Stimulated activated CD4-positive, alpha-beta T cell treated with anti-CD3 and anti-CD28 coated beads, Interleukin-2, amount 100 ng/mL, for 4 hours (primary cell): ENCODE results near the gene PAPLN.

Experiments used
- DNase-seq: peaks from one replicate; pipeline ENCODE4 v3.0.0-alpha.2; 2020; ENCODE audit warnings: low read depth

PAPLN gene

DNA sequence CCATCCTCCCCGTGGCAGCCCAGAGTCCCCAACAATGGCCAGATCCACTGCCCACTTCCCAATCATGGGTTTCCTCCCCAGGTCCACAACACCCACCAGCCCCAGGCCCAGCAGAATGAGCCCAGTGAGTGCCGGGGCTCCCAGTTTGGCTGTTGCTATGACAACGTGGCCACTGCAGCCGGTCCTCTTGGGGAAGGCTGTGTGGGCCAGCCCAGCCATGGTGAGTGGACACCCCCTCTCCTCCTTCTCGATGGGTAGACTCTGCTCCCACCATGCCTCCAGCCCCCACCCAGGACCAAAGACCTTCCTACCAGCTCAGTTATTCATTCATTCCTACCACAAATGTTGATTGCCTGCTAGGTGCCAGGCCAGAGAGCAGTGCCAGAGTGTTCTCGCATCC lies 23.8 kb downstream of the PAPLN start:
- DNase-seq: no peak

DNA sequence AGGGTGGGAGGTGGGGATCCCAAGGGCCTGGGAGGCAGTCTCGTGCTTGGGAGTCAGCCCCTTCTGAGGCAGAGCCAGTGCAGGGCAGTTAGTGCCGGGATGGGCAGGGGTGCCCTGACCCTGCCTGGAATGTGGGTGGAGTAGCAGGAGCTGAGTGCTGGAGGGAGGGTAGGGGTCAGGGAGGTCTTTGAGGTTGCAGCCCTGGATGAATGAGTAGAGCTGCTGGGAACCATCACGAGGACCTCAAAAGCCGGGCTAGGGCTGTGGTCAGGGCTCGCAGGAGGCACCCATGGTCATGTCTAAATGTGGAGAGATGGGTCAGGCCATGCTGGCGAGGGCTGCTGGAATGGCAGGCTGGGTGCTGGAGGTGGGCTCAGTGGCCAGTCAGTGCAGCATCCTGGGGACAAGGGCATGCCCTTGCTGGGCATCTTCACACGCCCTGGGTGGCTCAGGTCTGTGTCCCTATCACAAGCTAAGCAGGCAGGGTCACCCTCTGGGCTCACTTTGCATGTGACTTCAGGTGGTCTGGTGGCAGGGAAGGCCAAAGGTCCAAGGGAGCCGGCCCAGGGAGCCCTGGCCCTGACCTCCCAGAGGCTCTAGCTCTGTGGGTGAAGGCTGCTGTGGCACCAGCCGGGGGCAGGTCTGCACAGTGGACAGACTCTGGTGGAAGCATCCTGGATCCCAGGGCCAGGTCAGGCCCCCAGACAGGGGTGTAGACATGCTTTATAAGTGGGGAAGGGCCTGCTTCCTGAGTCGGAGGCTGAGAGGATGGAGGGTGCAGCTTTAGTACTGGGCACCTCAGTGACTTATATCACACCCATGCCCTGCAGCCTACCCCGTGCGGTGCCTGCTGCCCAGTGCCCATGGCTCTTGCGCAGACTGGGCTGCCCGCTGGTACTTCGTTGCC lies 24.5 kb downstream of the PAPLN start:
- DNase-seq: no peak

DNA sequence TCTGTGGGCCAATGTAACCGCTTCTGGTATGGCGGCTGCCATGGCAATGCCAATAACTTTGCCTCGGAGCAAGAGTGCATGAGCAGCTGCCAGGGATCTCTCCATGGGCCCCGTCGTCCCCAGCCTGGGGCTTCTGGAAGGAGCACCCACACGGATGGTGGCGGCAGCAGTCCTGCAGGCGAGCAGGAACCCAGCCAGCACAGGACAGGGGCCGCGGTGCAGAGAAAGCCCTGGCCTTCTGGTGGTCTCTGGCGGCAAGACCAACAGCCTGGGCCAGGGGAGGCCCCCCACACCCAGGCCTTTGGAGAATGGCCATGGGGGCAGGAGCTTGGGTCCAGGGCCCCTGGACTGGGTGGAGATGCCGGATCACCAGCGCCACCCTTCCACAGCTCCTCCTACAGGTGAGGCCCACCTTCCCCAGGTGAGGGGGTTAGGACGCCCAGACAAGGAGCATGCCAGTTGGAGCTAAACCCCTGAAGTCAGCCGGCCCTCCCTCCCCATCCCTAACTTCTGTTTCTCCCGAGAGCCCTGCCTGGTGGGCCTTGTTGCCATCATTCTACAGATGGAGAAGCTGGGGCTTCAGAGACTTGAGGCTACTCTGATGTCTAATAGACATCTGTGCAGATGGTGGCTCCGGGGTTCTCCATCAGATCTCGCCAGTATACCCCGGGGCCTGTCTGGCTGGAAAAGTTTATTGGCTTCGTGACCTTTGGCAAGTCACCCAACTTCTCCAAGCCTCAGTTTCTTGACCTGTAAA lies 25.3 kb downstream of the PAPLN start:
- no peak for DNase-seq

DNA sequence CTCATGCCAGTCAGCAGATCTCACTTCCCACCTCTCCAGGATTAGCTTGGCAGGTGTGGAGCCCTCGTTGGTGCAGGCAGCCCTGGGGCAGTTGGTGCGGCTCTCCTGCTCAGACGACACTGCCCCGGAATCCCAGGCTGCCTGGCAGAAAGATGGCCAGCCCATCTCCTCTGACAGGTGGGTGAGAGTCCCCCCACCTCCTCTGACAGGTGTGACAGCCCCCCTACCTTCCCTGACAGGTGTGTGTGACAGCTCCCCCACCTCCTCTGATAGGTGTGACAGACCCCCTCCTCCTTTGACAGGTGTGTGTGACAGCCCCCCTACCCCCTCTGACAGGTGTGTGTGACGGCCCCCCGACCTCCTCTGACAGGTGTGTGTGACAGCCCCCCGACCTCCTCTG lies 26.3 kb downstream of the PAPLN start:
- no peak for DNase-seq

DNA sequence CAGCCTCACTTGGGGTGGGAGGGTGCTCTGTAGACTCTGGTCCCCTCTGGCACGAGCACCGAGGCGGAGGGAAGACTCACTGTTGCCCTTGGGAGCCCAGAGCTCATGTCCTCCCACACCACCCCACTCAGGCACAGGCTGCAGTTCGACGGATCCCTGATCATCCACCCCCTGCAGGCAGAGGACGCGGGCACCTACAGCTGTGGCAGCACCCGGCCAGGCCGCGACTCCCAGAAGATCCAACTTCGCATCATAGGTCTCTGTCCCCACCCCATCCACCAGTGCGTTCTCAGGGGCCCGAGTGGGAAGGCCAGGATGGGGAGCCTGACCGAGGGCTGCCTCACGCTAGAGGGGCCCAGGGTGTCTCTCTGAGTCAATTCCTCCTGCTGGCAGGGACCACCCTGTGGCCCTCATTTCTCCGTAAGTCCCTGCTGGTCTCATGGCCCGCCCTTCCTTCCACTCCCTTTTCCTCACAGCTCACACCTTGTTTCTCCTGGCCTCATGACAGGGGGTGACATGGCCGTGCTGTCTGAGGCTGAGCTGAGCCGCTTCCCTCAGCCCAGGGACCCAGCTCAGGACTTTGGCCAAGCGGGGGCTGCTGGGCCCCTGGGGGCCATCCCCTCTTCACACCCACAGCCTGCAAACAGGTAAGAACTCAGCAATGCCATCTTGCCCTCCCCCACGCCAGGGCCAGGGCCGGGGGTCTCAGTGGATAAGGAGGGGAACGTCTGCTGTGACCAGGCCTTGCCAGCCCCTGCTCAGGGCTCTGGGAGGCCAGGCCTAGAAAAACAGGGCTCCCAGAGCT lies 27.0 kb downstream of the PAPLN start:
- no peak for DNase-seq

DNA sequence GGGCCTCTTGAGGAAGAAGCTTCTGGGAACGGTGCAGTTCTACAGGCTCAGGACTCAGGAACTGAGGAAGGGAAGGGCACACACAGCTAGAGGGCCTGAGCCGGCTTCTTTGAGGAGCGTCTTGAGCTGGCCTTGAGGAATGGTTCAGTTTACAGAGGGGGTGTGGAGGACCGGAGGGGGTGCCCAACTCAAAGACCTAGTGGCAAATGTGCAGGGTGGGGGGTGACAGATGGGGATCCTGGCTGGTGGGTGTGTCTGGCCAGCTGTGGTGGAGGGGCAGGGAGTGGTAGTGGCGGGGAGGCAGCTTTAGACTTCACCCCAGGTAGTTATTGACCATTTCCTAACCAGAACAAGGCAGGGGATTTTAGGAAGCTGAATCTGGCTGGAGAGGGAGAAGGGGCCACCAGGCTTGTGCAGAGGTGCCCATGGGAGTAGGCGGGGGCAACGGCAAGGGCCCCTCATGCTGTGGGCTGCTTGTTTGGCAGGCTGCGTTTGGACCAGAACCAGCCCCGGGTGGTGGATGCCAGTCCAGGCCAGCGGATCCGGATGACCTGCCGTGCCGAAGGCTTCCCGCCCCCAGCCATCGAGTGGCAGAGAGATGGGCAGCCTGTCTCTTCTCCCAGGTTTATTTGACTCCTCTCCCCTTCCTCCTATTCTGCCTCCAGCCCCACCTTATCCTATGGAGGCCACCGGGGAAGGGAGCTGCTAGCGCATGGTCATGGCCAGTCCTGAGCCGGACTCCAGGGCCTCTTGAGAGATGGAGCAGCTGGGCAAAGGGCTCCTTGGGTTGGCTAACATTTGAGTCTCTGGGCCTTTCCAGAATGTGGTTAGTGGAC lies 27.8 kb downstream of the PAPLN start:
- DNase-seq: no peak

DNA sequence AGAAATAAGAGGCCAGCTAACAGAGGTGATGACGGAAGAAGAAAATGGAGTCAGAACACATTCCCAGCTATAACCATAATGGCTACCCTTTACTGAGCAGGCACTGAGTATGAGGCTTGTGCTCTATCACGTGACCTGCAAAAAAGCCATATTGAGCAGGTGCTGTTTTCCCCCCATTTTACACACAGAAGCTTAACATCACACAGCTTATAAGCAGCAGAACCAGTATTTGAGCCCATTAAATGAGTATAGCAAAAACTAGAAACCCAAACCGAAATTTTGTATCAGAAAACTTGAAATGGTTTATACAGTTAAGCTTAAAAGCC lies 28.4 kb downstream of the PAPLN start:
- no peak for DNase-seq

DNA sequence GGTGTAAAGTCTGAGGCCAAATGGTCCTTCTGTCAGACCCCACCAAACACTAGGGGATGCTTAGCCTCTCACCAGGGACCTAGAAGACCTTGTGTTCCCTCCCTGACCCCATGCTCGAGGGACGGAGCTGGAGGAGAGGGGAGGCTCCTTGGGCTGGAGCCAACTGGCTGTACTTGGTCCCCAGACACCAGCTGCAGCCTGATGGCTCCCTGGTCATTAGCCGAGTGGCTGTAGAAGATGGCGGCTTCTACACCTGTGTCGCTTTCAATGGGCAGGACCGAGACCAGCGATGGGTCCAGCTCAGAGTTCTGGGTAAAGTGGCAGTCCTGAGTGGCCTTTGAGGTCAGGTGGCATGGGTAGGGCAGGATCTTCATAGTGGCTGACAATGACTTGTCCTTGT lies 29.0 kb downstream of the PAPLN start:
- DNase-seq: no peak

DNA sequence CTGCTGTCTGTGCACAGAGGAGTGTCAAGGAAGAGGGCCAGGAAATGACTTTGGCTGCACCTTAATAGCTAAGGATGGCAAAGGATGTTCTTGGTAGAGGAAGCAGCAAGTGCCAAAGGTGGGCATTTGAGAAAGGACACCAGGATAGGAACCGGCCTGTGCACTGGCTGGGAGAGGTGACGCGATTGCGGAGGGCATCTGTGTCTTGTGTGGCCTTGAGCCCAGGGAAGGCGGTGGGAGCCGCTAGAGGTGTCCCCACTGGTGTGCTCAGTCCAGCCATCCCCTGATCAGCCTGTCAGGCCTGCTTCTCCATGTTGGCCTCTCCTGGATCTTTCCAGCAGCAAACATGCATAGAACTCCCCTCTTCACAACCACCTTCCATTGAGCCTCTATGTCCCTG lies 30.2 kb downstream of the PAPLN start:
- DNase-seq: no peak

DNA sequence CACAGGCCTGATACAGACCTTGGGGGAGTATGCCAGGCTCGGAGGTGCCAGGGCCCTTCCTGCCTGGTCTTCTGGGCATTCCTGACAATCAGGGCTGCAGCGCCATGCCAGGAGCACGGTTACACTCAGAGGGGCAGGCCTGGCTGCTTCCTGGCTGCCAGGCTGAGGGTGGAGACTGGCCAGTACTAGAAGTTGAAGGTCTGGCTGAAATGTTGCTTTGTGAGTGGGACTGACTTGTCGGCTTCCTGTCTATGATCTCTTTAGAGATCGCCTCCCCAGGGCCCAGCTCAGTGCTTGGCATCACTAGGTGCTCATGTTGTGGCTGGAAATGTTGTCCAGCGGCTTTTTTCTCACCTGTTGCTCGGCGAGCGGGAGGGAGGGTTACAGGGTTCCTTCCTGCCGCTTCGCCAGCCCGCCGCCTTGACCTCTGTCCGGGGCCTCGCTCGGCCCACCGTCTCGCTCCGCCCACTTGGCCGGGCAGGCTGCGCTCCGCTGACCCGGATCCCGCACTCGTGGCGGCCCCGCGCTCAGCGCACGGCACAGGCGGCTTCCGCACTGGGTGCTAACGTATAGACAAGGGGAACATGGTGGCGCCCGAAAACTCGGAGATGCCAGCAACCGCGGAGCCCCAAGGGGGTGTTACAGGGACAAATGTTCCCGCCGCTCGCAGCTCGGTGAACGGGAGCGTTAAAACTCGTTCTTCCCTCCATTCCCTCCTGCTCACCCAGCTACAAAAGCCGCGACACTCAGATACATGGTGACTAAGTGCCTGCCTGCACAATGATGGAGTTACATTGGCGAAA lies 32.6 kb downstream of the PAPLN start:
- no peak for DNase-seq

DNA sequence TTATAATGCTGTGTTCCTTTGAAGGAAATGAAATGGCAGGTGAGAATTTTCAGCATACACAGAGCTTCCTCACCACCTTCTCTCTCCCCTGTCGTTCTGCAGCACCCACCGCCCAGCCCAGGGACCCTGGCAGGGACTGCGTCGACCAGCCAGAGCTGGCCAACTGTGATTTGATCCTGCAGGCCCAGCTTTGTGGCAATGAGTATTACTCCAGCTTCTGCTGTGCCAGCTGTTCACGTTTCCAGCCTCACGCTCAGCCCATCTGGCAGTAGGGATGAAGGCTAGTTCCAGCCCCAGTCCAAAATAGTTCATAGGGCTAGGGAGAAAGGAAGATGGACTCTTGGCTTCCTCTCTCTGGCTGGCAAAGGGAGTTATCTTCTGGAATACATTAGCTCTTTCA lies 35.1 kb downstream of the PAPLN start:
- DNase-seq: no peak

DNA sequence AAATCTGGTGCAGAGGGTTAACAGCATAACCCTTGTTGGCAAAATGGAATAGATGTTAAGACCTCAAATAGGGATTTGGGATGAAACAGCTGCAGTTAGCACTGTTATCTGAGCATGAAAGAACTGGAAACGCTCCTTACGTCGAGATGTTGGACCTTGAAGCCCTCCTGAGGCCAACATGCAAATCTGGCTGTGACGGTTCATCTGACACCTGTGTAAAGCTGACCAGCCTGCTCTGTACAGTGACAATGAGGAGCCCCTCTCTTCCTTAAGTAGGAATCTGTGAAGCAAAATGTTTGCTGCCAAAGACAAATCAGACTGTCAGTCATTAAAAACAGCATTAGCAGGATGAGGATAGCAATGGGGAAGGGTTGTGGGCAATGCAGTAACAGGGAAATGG lies 36.5 kb downstream of the PAPLN start:
- DNase-seq: no peak

DNA sequence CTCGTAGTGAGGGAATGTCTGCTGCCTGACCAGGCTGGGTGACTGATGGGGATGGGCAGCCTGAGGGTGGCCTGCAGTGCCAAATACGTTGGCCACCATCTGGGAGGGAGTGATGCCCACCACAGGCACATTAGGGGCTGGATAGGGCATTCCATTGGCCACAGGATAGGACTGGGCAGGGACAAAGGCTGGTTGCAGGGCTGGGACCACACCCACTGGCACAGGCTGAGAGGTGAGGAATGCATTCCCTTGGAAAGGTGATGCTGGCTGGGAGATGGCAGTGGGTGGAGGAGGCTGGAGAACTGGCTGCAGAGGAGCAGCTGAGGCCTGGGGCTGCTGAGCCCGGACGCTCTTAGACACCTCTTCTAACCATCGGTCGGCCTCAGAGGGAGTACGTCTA lies 39.5 kb downstream of the PAPLN start:
- no peak for DNase-seq

DNA sequence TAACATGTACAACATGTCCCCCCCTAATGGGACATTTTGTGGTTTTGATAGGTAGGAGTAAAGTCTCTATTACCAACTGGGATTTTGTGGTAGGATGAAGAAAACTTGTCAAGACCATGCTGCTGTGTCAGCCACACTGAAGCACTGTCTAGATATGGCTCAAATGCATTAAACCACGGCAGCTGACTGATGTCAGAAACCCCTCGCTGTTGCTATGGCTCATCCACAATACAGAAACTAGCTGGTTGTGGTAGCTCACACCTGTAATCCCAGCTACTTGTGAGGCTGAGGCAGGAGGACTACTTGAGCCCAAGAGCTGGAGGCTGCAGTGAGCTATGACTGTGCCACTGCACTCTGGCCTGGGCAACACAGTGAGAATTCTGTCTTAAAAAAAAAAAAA lies 40.1 kb downstream of the PAPLN start:
- DNase-seq: no peak

DNA sequence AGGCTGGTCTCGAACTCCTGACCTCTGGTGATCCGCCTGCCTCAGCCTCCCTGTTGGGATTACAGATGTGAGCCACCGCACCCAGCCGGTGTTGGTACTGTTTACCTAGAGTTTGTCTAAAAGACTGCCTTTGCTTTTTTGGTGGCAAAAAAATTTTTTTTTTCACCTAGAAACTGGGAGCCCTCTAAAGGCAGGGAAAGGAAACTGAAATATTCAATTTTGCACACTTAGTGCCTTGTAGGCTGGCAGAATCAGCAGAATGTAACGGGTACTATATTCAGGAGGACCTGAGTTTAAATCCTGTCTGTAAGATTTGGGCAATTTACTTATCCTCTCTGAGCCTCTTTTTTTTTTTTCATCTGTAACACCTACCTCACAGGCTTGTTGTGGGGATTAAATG lies 43.6 kb downstream of the PAPLN start:
- DNase-seq: no peak

DNA sequence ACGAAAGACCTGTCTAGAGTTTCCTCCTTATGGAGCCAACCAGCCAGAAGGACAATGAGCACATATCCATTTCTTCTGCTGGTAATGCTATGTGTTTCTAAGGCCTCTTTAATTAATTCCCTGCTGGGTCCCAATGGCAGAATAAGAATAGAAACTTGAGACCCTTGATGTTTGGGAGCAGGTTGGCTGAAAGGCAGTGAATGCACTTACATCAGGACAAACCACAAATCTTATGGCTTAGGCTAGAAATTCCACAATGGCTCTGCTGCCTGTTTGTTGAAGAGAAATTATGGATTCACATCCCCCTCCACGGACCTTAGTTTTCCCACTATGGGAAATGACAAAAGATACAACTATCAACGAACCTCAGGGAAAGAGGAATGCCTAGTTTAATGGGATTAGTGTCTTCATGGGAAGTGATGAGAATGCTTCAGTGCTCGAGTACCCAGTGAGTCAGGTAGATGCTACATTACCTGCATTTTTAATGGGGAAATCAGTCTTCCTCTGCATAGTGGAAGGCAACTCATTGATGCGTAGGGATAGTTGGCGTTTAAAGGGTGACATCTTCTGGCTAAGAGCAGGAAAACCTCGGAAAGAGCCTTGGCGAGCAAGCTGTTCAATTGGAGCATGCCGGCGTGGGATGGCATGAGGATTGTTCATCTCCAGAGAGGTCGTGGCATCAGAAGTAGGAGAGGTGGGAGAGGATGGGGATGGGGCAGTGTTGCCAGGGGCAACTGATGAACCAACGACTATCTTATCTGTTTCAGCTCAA lies 46.5 kb downstream of the PAPLN start:
- DNase-seq: no peak

DNA sequence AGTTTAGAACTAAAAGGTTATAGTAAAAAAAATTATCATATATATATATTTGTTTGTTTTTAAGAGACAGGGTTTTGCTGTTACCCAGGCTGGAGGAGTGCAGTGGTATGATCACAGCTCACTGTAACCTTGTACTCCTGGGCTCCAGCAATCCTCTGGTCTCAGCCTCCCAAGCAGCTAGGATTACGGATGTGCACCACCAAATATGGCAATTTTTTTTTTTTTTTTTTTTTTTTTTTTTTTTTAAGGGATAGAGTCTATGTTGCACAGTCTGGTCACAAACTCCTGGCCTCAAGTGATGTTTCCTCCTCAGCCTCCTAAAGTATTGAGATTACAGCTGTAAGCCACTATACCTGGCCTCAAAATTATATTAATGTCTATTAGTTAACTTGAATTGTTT lies 48.7 kb downstream of the PAPLN start:
- no peak for DNase-seq

DNA sequence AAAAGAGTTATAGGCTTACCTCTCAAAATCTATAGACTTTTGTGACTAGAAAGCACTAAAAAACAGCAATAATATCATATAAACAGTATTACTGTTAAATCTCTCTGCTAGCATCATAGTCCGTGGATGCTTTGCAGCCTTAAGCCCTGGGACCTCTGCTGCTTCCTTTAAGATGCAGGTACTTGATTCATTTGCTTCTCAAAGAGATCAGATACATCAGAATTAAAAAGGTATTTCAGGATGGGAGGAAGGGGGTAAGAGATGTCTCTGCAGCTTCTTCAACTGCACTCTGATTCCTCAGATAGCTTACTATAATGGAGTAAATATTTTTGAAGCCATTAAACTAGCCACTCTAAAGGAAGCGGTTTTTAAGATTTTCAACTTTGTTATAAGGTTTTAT lies 49.3 kb downstream of the PAPLN start:
- no peak for DNase-seq

DNA sequence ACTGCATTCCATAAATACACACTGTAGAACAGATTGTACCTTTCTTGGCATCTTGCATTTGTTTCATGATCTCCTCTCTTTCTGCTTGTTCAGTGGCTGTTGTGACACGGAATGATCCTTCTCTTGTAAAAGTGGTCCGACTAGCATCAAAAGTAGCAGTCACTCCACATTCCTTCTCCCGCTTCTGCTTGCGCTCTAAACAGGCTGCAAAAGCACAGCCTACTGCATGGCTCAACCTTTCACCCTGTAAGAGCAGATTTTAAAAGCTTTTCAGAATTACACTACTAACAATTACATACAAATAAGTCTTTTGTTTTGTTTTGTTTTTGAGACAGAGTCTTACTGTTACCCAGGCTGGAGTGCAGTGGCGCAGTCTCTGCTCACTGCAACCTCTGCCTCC lies 49.8 kb downstream of the PAPLN start:
- no peak for DNase-seq

DNA sequence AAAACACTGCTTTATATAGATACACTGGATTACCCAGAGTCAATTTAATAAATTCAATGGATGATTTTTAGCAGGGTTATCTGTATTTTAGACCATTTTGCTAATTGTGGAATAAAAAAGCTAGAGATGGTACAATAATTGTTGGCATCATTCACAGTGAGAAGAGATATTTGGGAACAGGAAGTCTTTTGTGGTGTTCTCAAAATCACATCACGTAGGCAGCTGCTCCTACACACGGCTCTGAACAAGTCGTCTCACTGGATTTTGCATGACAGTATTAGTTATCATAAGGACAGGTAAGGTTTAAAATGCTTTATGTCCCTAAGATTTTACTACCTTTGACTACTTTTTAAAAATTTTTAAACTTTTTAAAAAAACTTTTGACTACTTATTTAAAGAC lies 52.0 kb downstream of the PAPLN start:
- DNase-seq: no peak
